H1 (cell line): ENCODE results near the gene S100A11. TPM values are rescaled to one million over a fixed set of nuclear protein-coding genes. Genes with fewer than 3 reads are reported as not detected.

Source experiments
- CTCF ChIA-PET: fragments of 300-600 bp; sonication (Branson Sonifier 250); formaldehyde crosslinking; loops from one replicate; lab custom pipeline; 2021; ENCODE audit not compliant: partially characterized antibody; lab: Charles Lee
- POLR2A ChIA-PET: fragments of 300-600 bp; sonication (Branson Sonifier 250); formaldehyde crosslinking; loops from one replicate; lab custom pipeline; 2021; ENCODE audit warnings: inconsistent platforms; ENCODE audit not compliant: partially characterized antibody; lab: Charles Lee
- DNase-seq, 2 experiments: peaks; one replicate each; pipeline versions ENCODE4 v3.0.0 to v3.0.0-alpha.2; 2010 to 2022; ENCODE audit warnings: low spot score in 2 of 2, low read depth in 1 of 2, mixed read lengths in 1 of 2
- FAIRE-seq: peaks from 2 replicates; lab custom pipeline; 2011; peaks lifted over from hg19 to GRCh38; lab: Jason Lieb, UNC
- H2AFZ ChIP-seq: 2 replicates; pipeline ENCODE4 v1.8.1; 2012; ENCODE audit warnings: low read length, inconsistent platforms
- H2AK5ac ChIP-seq: 2 replicates; pipeline ENCODE4 v1.6.1; 2013; ENCODE audit warnings: low read depth, low read length
- H2BK120ac ChIP-seq: replicated peaks from 2 replicates; pipeline ENCODE3; 2013; ENCODE audit warnings: low read depth, low read length, inconsistent platforms
- H2BK12ac ChIP-seq: 2 replicates; pipeline ENCODE4 v1.6.1; 2013; ENCODE audit warnings: low read depth, low read length
- H2BK15ac ChIP-seq: 2 replicates; pipeline ENCODE4 v1.6.1; 2013; ENCODE audit warnings: low read length
- H2BK20ac ChIP-seq: 2 replicates; pipeline ENCODE4 v1.6.1; 2013; ENCODE audit warnings: low read length
- H2BK5ac ChIP-seq: 2 replicates; pipeline ENCODE4 v1.6.1; 2013; ENCODE audit warnings: low read depth, low read length
- H3K14ac ChIP-seq: 2 replicates; pipeline ENCODE4 v1.6.1; 2013; ENCODE audit warnings: inconsistent platforms; ENCODE audit not compliant: insufficient read length
- H3K18ac ChIP-seq: 2 replicates; pipeline ENCODE4 v1.6.1; 2013; ENCODE audit warnings: low read length; ENCODE audit errors: extremely low read depth
- H3K23ac ChIP-seq: 2 replicates; pipeline ENCODE4 v1.6.1; 2013; ENCODE audit warnings: inconsistent platforms; ENCODE audit not compliant: insufficient read length
- H3K23me2 ChIP-seq: 2 replicates; pipeline ENCODE4 v1.6.1; 2013; ENCODE audit warnings: low read depth, low read length
- H3K27ac ChIP-seq: 2 replicates; pipeline ENCODE4 v1.6.1; 2011; ENCODE audit warnings: low read depth, low read length, inconsistent platforms
- H3K27me3 ChIP-seq, 4 experiments: replicated peaks in 1 of 4; 1 replicate in 1 of 4; 2 replicates in 3 of 4; pipeline versions ENCODE4 v1.6.1 to v1.8.1; 2011 to 2013; ENCODE audit warnings: low read length in 3 of 4, mild to moderate bottlenecking in 3 of 4, inconsistent platforms in 2 of 4, mixed read lengths in 2 of 4, moderate library complexity in 1 of 4; ENCODE audit not compliant: control insufficient read depth in 3 of 4, insufficient read depth in 3 of 4; ENCODE audit errors: extremely low read depth in 1 of 4
- H3K36me3 ChIP-seq, 4 experiments: 2 replicates each; pipeline versions ENCODE4 v1.6.1 to v1.8.1; 2011 to 2013; ENCODE audit warnings: mild to moderate bottlenecking in 4 of 4, low read length in 3 of 4, moderate library complexity in 2 of 4, control low read depth in 1 of 4, inconsistent platforms in 1 of 4; ENCODE audit not compliant: insufficient read depth in 4 of 4, control insufficient read depth in 2 of 4
- H3K4ac ChIP-seq: replicated peaks from 2 replicates; pipeline ENCODE3; 2013; ENCODE audit warnings: low read length, low read depth, mixed read lengths, inconsistent platforms; ENCODE audit not compliant: insufficient read length
- H3K4me1 ChIP-seq, 4 experiments: replicated peaks in 1 of 4; 1 replicate in 1 of 4; 2 replicates in 3 of 4; pipeline versions ENCODE4 v1.6.1 to v1.8.1; 2011 to 2013; ENCODE audit warnings: low read length in 3 of 4, inconsistent platforms in 2 of 4, mixed read lengths in 1 of 4; ENCODE audit not compliant: insufficient read depth in 4 of 4, control insufficient read depth in 3 of 4
- H3K4me2 ChIP-seq, 2 experiments: 2 replicates each; pipeline versions ENCODE4 v1.6.1 to v1.8.1; 2011 to 2013; ENCODE audit warnings: low read depth in 2 of 2, low read length in 2 of 2, control low read depth in 1 of 2, inconsistent platforms in 1 of 2, mild to moderate bottlenecking in 1 of 2; ENCODE audit not compliant: insufficient read depth in 1 of 2
- H3K4me3 ChIP-seq, 4 experiments: fragments of 200-600, 300-600 bp in 1 of 4; sonication (generic), shearing (Covaris generic), sonication (Bioruptor Twin) in 1 of 4; 2 replicates each; pipeline versions ENCODE4 v1.5.1 to v1.8.1; 2011 to 2016; ENCODE audit warnings: low read length in 4 of 4, low read depth in 3 of 4, control low read depth in 2 of 4, inconsistent platforms in 2 of 4, mild to moderate bottlenecking in 2 of 4, mixed read lengths in 1 of 4, moderate library complexity in 1 of 4; ENCODE audit not compliant: insufficient read depth in 2 of 4; ENCODE audit errors: extremely low read depth in 1 of 4
- H3K56ac ChIP-seq: replicated peaks from 2 replicates; pipeline ENCODE3; 2013; ENCODE audit warnings: low read depth, mild to moderate bottlenecking, mixed read lengths, low read length, inconsistent platforms; ENCODE audit not compliant: insufficient read length
- H3K79me1 ChIP-seq: 2 replicates; pipeline ENCODE4 v1.6.1; 2013; ENCODE audit warnings: low read depth, low read length, control low read depth
- H3K79me2 ChIP-seq, 2 experiments: 2 replicates each; pipeline versions ENCODE4 v1.6.1 to v1.8.1; 2012 to 2013; ENCODE audit warnings: low read length in 2 of 2, mild to moderate bottlenecking in 2 of 2, inconsistent platforms in 1 of 2; ENCODE audit not compliant: insufficient read depth in 2 of 2, control insufficient read depth in 1 of 2
- H3K9ac ChIP-seq, 4 experiments: replicated peaks in 1 of 4; 1 replicate in 1 of 4; 2 replicates in 3 of 4; pipeline versions ENCODE4 v1.6.1 to v1.8.1; 2011 to 2013; ENCODE audit warnings: low read depth in 3 of 4, low read length in 3 of 4, control low read depth in 2 of 4, mild to moderate bottlenecking in 2 of 4, moderate library complexity in 2 of 4, inconsistent platforms in 1 of 4; ENCODE audit errors: extremely low read depth in 1 of 4
- H3K9me3 ChIP-seq, 2 experiments: 2 replicates each; pipeline versions ENCODE4 v1.6.1 to v1.8.1; 2012 to 2013; ENCODE audit warnings: mild to moderate bottlenecking in 2 of 2, moderate library complexity in 2 of 2, control low read depth in 1 of 2, inconsistent platforms in 1 of 2, low read depth in 1 of 2, low read length in 1 of 2, mixed read lengths in 1 of 2; ENCODE audit not compliant: insufficient read depth in 2 of 2
- H4K20me1 ChIP-seq, 2 experiments: replicated peaks in 1 of 2; 2 replicates each; pipeline versions ENCODE3 to v1.8.1; 2011 to 2013; ENCODE audit warnings: inconsistent platforms in 2 of 2, low read length in 2 of 2, mild to moderate bottlenecking in 1 of 2; ENCODE audit not compliant: insufficient read depth in 2 of 2, control insufficient read depth in 1 of 2
- H4K5ac ChIP-seq: 2 replicates; pipeline ENCODE4 v1.6.1; 2013; ENCODE audit warnings: low read length, low read depth, mixed read lengths, inconsistent platforms; ENCODE audit not compliant: insufficient read length
- H4K8ac ChIP-seq: 2 replicates; pipeline ENCODE4 v1.8.0; 2013; ENCODE audit warnings: mild to moderate bottlenecking, moderate library complexity, low read length, inconsistent platforms; ENCODE audit not compliant: insufficient read depth; ENCODE audit errors: extremely low read depth
- H4K91ac ChIP-seq: replicated peaks from 2 replicates; pipeline ENCODE3; 2013; ENCODE audit warnings: low read length, mixed read lengths, inconsistent platforms; ENCODE audit not compliant: insufficient read length
- CBX5 ChIP-seq: fragments of 300-800, 300-1000 bp; sonication (generic); IDR thresholded peaks from 2 replicates; pipeline ENCODE4 v1.7.1; 2016; ENCODE audit warnings: antibody characterized with exemption, low read length, low read depth
- CHD2 ChIP-seq: IDR thresholded peaks from 2 replicates; pipeline ENCODE4 v1.6.1; 2012; ENCODE audit warnings: low read length, improper control_type of control experiment
- FOSL1 ChIP-seq: IDR thresholded peaks from 2 replicates; pipeline ENCODE4 v1.6.1; 2011; ENCODE audit warnings: mild to moderate bottlenecking, low read depth, low read length, moderate library complexity; ENCODE audit not compliant: insufficient read depth
- HDAC2 ChIP-seq, 2 experiments: fragments of 300-600 bp in 1 of 2; sonication (generic) in 1 of 2; IDR thresholded peaks; 2 replicates each; pipeline ENCODE4 v1.6.1; 2011 to 2012; ENCODE audit warnings: low read depth in 2 of 2, low read length in 2 of 2, mild to moderate bottlenecking in 2 of 2, moderate library complexity in 2 of 2, borderline replicate concordance in 1 of 2, inconsistent platforms in 1 of 2
- JUN ChIP-seq: IDR thresholded peaks from 2 replicates; pipeline ENCODE4 v1.6.1; 2011; ENCODE audit warnings: low read depth, mild to moderate bottlenecking, improper control_type of control experiment, low read length
- NRF1 ChIP-seq: IDR thresholded peaks from 2 replicates; pipeline ENCODE4 v1.6.1; 2011; ENCODE audit warnings: mild to moderate bottlenecking, low read depth, low read length, improper control_type of control experiment
- POLR2A ChIP-seq, 2 experiments: IDR thresholded peaks; 1 replicate in 1 of 2; 2 replicates in 1 of 2; pipeline ENCODE4 v1.6.1; 2011; ENCODE audit warnings: low read depth in 2 of 2, low read length in 2 of 2, mild to moderate bottlenecking in 2 of 2; ENCODE audit errors: control extremely low read depth in 1 of 2
- RAD21 ChIP-seq, 2 experiments: IDR thresholded peaks in 1 of 2; conservative IDR thresholded peaks in 1 of 2; 2 replicates each; pipeline ENCODE4 v1.6.1; 2011; ENCODE audit warnings: low read depth in 2 of 2, low read length in 2 of 2, improper control_type of control experiment in 1 of 2, inconsistent platforms in 1 of 2, mild to moderate bottlenecking in 1 of 2, moderate library complexity in 1 of 2
- SP2 ChIP-seq: IDR thresholded peaks from 2 replicates; pipeline ENCODE4 v1.6.1; 2012; ENCODE audit warnings: mild to moderate bottlenecking, low read length, inconsistent platforms
- SP4 ChIP-seq: IDR thresholded peaks from 2 replicates; pipeline ENCODE4 v1.6.1; 2012; ENCODE audit warnings: low read length, inconsistent platforms
- TAF7 ChIP-seq: optimal IDR thresholded peaks from 2 replicates; pipeline ENCODE3; 2011; ENCODE audit warnings: low read depth, mild to moderate bottlenecking, inconsistent platforms, low read length, moderate library complexity, borderline replicate concordance
- WGBS, 2 experiments: shearing (Covaris generic) in 1 of 2; methylation state at CpG; one replicate each; pipeline versions ENCODE4 v1.1.6 to v1.1.7; 2013 to 2015; ENCODE audit warnings: low lambda C conversion rate in 2 of 2, mixed read lengths in 2 of 2, inconsistent platforms in 1 of 2, low coverage in 1 of 2, missing lambda C conversion rate in 1 of 2; ENCODE audit not compliant: insufficient replicate concordance in 2 of 2, insufficient coverage in 1 of 2, insufficient read length in 1 of 2; ENCODE audit errors: extremely low coverage in 1 of 2, missing lambda C conversion rate in 1 of 2; 5-methylcytosine and 5-hydroxymethylcytosine counted together
- polyA plus RNA-seq, 7 experiments: library from polyadenylated mRNA; depleted of rRNA in 3 of 7; stranded (reverse) in 5 of 7; unstranded in 2 of 7; fragments of >200 nt in 5 of 7; fragments of 200-250 nt in 2 of 7; gene quantifications; 1 replicate in 5 of 7; 2 replicates in 1 of 7; 4 replicates in 1 of 7; pipeline versions ENCODE4 v1.2.1 to v1.2.3, GENCODE V29; 2011 to 2013; ENCODE audit warnings: missing spikeins in 2 of 7, mixed read lengths in 2 of 7
- total RNA-seq: library from RNA; stranded (reverse); fragmentation: NEBNext Ultra II Directional; extraction: Animal tissue kit (Norgen Biotek cat#: 25700); gene quantifications from 2 replicates; pipeline ENCODE4 v1.2.1, GENCODE V29; 2021
- TF ChIP-seq, protein P1 (sequence below): IDR thresholded peaks from 2 replicates; pipeline ENCODE4 v1.6.1; 2012; ENCODE audit warnings: low read length, inconsistent platforms

Gene S100A11
- total and polyA plus RNA-seq, 2 of the 8 experiments (the other 6 are each of a cell fraction or from before 2014, with no cell fraction given), result 120 to 343 TPM

DNA sequence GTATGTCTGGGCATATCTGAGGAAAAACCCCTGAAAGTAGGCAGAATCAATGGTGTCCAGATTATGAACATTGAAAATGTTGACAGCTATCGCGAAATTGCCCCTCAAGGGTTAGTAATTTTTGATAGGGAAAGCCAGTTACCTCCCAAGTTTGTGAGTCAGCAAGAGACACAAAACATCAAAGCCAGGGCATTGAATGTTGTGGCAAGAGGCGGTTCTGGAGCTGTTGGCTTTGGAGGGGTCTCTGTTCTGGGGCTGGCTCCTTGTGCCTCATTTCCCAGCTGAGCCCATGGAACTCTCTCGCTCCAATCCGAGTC is 10.6 kb upstream of the S100A11 start:
- Histone ChIP-seq H3K36me3 (no peaks in the 10 kb centered on the region), H3K9me3 (no peaks in the 10 kb centered on the region), H4K91ac (peak overlapping the region; percentile 11), H3K4ac (no peak overlapping the region), H2BK5ac (peak overlapping the region; percentile 68; the same call in 1 of the 2 replicates), H4K20me1 (no peaks in the 10 kb centered on the region), H3K4me2 (peak overlapping the region; percentile 61 to 70; a peak in 3 of 4 replicates), H3K79me1 (no peaks in the 10 kb centered on the region), H3K79me2 (no peaks in the 10 kb centered on the region), H2BK15ac (no peak overlapping the region), H3K18ac (peak overlapping the region; percentile 5; the same call in 1 of the 2 replicates), H2AFZ (peak overlapping the region; percentile 10; the same call in 1 of the 2 replicates), H3K27ac (peak overlapping the region; percentile 67), H3K27me3 (no peaks in the 10 kb centered on the region; a peak in 1 of 7 replicates), H3K9ac (no peak overlapping the region), H2BK120ac (no peak overlapping the region), H2BK20ac (no peak overlapping the region; the same call in 1 of the 2 replicates), H3K56ac (no peak overlapping the region), H4K5ac (no peak overlapping the region), H2BK12ac (no peak overlapping the region), H3K4me3 (peak overlapping the region in 1 of 4 experiments; percentile 44; a peak in 1 of 8 replicates), H3K4me1 (peaks cover 14 to 19% (median 17%) of the 10 kb centered on the region in 4 experiments; a peak in 6 of 7 replicates), H3K14ac (no peak overlapping the region), H4K8ac (no peak overlapping the region), H3K23me2 (no peaks in the 10 kb centered on the region; the same call in 1 of the 2 replicates), H2AK5ac (no peak overlapping the region), H3K23ac (no peak overlapping the region)
- POLR2A ChIA-PET, result no interaction called here
- DNase-seq (no peak), FAIRE-seq (no peak)
- CTCF ChIA-PET, result interaction anchor here (1.5 to 2.7 kb wide), 3 partner anchors 8 to 21 kb away, joined by 5 to 12 read pairs (median 11); partner anchors contain the start of gene S100A11
- 71% methylated on average over 5 of the region's 5 CpGs; no CpG with 5 or more reads in 1 of the 2 experiments for WGBS, 2 experiments
- no peak for TF ChIP-seq JUN
- no peak for TF ChIP-seq TAF7
- no peak for TF ChIP-seq SP2
- no peak for TF ChIP-seq CBX5
- no peak for TF ChIP-seq SP4
- TF ChIP-seq FOSL1, result no peak
- TF ChIP-seq, protein P1, sequence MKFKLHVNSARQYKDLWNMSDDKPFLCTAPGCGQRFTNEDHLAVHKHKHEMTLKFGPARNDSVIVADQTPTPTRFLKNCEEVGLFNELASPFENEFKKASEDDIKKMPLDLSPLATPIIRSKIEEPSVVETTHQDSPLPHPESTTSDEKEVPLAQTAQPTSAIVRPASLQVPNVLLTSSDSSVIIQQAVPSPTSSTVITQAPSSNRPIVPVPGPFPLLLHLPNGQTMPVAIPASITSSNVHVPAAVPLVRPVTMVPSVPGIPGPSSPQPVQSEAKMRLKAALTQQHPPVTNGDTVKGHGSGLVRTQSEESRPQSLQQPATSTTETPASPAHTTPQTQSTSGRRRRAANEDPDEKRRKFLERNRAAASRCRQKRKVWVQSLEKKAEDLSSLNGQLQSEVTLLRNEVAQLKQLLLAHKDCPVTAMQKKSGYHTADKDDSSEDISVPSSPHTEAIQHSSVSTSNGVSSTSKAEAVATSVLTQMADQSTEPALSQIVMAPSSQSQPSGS, result no peak
- TF ChIP-seq CHD2, result no peak
- TF ChIP-seq POLR2A (IDR thresholded peaks at IDR 0.05; ENCODE audit: control extremely low read depth in 1 of 2, low read depth in 2 of 2, low read length in 2 of 2), result no peak
- no peak for TF ChIP-seq NRF1
- no peak for TF ChIP-seq HDAC2 (IDR thresholded peaks at IDR 0.05; ENCODE audit: borderline replicate concordance in 1 of 2, low read depth in 2 of 2, low read length in 2 of 2)
- TF ChIP-seq RAD21 (IDR thresholded peaks at IDR 0.05 in 1 of 2, conservative IDR thresholded peaks at IDR 0.05 in 1 of 2; ENCODE audit: low read depth in 2 of 2, low read length in 2 of 2), result no peak
